Measurements from ENCODE around the gene MCC. TPM values are rescaled to one million over a fixed set of nuclear protein-coding genes. Genes with fewer than 3 reads are reported as not detected.

Gene MCC
- total RNA-seq, 1 donor from 2014 or later: 26.9 TPM

- H3K27ac Mint-ChIP-seq (ENCODE audit: unreplicated experiment): no peak overlapping the region
- H4K20me1 ChIP-seq (ENCODE audit: insufficient read depth, low read length): no peaks in the 10 kb centered on the region
- H3K9ac ChIP-seq (ENCODE audit: low read length): no peak overlapping the region
- H3K4me1 ChIP-seq (ENCODE audit: insufficient read depth, low read length): no peaks in the 10 kb centered on the region
- H3K27ac ChIP-seq (ENCODE audit: low read depth, low read length): no peak overlapping the region
- no peaks in the 10 kb centered on the region for H3K9me3 ChIP-seq (ENCODE audit: insufficient read depth, low read depth, low read length)
- peaks cover 3% of the 10 kb centered on the region for H3K4me1 Mint-ChIP-seq (ENCODE audit: low read depth, unreplicated experiment)
- peaks cover 13% of the 10 kb centered on the region for H3K36me3 Mint-ChIP-seq (ENCODE audit: low read depth, unreplicated experiment)
- H3K4me2 ChIP-seq (ENCODE audit: low read length): no peak overlapping the region
- H3K79me2 ChIP-seq (ENCODE audit: insufficient read depth, low read length): no peaks in the 10 kb centered on the region
- H2AFZ ChIP-seq (ENCODE audit: low read depth, low read length): no peak overlapping the region
- H3K4me3 Mint-ChIP-seq (ENCODE audit: unreplicated experiment): no peak overlapping the region
- no peak overlapping the region for H3K4me3 ChIP-seq (ENCODE audit: insufficient read depth, low read depth, low read length)
- H3K36me3 ChIP-seq (ENCODE audit: insufficient read depth, low read length): peaks cover 2% of the 10 kb centered on the region
- H3K27me3 ChIP-seq (ENCODE audit: insufficient read depth, low read length): no peaks in the 10 kb centered on the region
- DNase-seq (ENCODE audit: low read depth): no peak
- TF ChIP-seq CTCF (IDR thresholded peaks at IDR 0.05; ENCODE audit: insufficient read depth, low read depth, low read length) (no peak), EZH2 (IDR thresholded peaks at IDR 0.05; ENCODE audit: insufficient read depth, low read length) (no peak)
- H3K27me3 Mint-ChIP-seq (ENCODE audit: low read depth, unreplicated experiment): no peaks in the 10 kb centered on the region
- FAIRE-seq: no peak
- no peaks in the 10 kb centered on the region for H3K9me3 Mint-ChIP-seq (ENCODE audit: unreplicated experiment)
Measured at GRCh38 chr5:113099822-113100221, 388.4 kb downstream of the MCC start.

DNA sequence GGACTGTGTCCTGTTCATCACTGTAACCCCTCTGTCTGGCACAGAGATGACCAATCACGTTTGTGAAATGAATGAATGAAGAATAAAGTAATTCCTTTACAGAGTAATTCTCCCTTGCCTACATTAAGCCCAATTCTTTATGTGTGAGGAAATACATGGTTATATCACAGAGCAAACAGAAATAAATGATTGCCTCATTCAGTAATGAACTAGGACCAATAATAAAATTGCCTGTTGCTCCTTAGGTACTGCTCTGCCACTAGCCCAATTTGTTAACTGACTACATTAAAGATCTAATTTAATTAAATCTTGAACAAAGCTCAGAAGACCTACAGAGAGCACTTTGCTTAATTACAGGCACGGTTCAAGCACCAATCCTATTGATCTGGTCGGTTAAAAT, 389.9 kb downstream of the MCC start:
- Histone ChIP-seq H3K9ac (ENCODE audit: low read length) (no peak overlapping the region), H3K79me2 (ENCODE audit: insufficient read depth, low read length) (no peaks in the 10 kb centered on the region), H2AFZ (ENCODE audit: low read depth, low read length) (no peak overlapping the region), H3K4me1 (ENCODE audit: insufficient read depth, low read length) (no peaks in the 10 kb centered on the region), H3K4me2 (ENCODE audit: low read length) (no peak overlapping the region), H3K27me3 (ENCODE audit: insufficient read depth, low read length) (no peaks in the 10 kb centered on the region), H3K36me3 (ENCODE audit: insufficient read depth, low read length) (peaks cover 2% of the 10 kb centered on the region), H3K4me3 (ENCODE audit: insufficient read depth, low read depth, low read length) (no peak overlapping the region), H3K9me3 (ENCODE audit: insufficient read depth, low read depth, low read length) (no peaks in the 10 kb centered on the region), H3K27ac (ENCODE audit: low read depth, low read length) (no peak overlapping the region), H4K20me1 (ENCODE audit: insufficient read depth, low read length) (no peaks in the 10 kb centered on the region)
- Mint-ChIP-seq H3K36me3 (ENCODE audit: low read depth, unreplicated experiment) (peaks cover 16% of the 10 kb centered on the region), H3K9me3 (ENCODE audit: unreplicated experiment) (no peaks in the 10 kb centered on the region), H3K27ac (ENCODE audit: unreplicated experiment) (no peak overlapping the region), H3K4me3 (ENCODE audit: unreplicated experiment) (no peak overlapping the region), H3K4me1 (ENCODE audit: low read depth, unreplicated experiment) (peaks cover 7% of the 10 kb centered on the region), H3K27me3 (ENCODE audit: low read depth, unreplicated experiment) (no peaks in the 10 kb centered on the region)
- no peak for DNase-seq (ENCODE audit: low read depth)
- no peak for TF ChIP-seq CTCF (IDR thresholded peaks at IDR 0.05; ENCODE audit: insufficient read depth, low read depth, low read length)
- TF ChIP-seq EZH2 (IDR thresholded peaks at IDR 0.05; ENCODE audit: insufficient read depth, low read length): no peak
- no peak for FAIRE-seq

GRCh38 chr5:113095831-113096230, 392.4 kb downstream of the MCC start:
- DNase-seq (ENCODE audit: low read depth): no peak
- H3K27ac Mint-ChIP-seq (ENCODE audit: unreplicated experiment): no peak overlapping the region
- Histone ChIP-seq H3K4me3 (ENCODE audit: insufficient read depth, low read depth, low read length) (no peak overlapping the region), H3K27me3 (ENCODE audit: insufficient read depth, low read length) (no peaks in the 10 kb centered on the region), H3K9me3 (ENCODE audit: insufficient read depth, low read depth, low read length) (no peaks in the 10 kb centered on the region), H3K4me1 (ENCODE audit: insufficient read depth, low read length) (no peaks in the 10 kb centered on the region), H2AFZ (ENCODE audit: low read depth, low read length) (no peak overlapping the region), H3K9ac (ENCODE audit: low read length) (no peak overlapping the region), H3K4me2 (ENCODE audit: low read length) (no peak overlapping the region), H3K79me2 (ENCODE audit: insufficient read depth, low read length) (no peaks in the 10 kb centered on the region), H3K36me3 (ENCODE audit: insufficient read depth, low read length) (no peaks in the 10 kb centered on the region), H3K27ac (ENCODE audit: low read depth, low read length) (no peak overlapping the region), H4K20me1 (ENCODE audit: insufficient read depth, low read length) (peaks cover 7% of the 10 kb centered on the region)
- H3K27me3 Mint-ChIP-seq (ENCODE audit: low read depth, unreplicated experiment): no peaks in the 10 kb centered on the region
- no peak overlapping the region for H3K4me3 Mint-ChIP-seq (ENCODE audit: unreplicated experiment)
- FAIRE-seq: no peak
- H3K9me3 Mint-ChIP-seq (ENCODE audit: unreplicated experiment): no peaks in the 10 kb centered on the region
- TF ChIP-seq EZH2 (IDR thresholded peaks at IDR 0.05; ENCODE audit: insufficient read depth, low read length): no peak
- TF ChIP-seq CTCF (IDR thresholded peaks at IDR 0.05; ENCODE audit: insufficient read depth, low read depth, low read length): no peak
- peaks cover 15% of the 10 kb centered on the region for H3K36me3 Mint-ChIP-seq (ENCODE audit: low read depth, unreplicated experiment)
- H3K4me1 Mint-ChIP-seq (ENCODE audit: low read depth, unreplicated experiment): peaks cover 10% of the 10 kb centered on the region
